ENCODE measurements around the gene WWOX.

The WWOX gene

DNA sequence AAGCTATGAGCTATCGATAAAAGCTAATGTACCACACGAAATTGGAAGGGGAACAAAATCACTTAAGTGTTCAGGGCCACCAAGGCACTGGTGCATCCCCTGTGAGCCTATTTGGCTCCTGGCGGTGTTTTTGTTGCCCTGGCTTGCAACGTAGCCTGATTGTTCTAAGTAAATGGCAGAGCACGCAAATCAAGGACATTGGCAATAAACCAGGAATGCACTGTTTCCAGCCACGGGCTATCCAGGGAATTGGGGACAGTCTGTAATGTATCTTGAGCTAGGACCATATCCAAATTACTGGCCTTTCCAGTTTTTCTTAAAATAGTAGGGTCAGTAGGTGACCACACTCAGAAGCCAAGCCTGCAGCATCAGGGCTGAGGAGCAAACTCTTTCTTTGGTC, 767.1 kb downstream of the WWOX start:
- DNase-seq (ENCODE audit: low spot score) = no peak

DNA sequence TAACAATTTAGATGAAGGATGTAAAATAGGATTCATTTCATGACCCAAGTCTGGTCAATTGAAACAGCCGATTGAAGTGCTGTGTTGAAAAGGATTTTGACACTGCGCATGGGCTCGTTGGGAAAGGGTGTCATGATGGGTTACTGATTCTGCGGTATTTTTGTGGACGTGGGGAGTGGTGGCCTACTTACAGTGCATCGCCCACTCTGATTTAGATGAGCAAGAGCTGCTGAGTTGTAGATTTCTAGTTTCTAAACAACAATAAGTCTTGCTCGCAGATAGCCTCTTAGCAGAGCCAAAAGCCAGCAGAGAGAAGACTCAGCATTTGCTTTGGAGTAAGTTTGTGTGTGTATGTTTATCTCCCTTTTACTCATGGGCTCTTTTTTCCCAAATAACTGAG, 770.0 kb downstream of the WWOX start:
- no peak for DNase-seq (ENCODE audit: low spot score)

DNA sequence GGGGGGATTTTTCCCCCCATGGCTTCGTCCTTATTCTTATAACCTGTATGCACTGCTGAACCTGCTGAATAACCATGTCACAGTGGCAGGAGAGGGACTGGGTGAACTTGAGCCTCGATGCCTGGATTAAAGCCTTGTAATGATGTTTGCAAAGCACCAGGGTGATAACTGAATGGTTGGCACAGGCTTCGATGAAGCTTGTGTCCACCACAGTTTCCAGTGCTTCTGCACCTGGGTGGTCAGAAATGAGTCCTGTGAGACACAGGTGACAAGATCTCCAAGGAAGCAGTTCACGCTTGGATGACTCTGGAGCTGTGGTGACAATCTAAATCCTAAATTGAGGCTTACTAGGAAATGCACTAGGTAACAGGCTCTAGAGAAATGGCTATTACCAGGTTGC, 771.8 kb downstream of the WWOX start:
- DNase-seq (ENCODE audit: low spot score) = no peak

DNA sequence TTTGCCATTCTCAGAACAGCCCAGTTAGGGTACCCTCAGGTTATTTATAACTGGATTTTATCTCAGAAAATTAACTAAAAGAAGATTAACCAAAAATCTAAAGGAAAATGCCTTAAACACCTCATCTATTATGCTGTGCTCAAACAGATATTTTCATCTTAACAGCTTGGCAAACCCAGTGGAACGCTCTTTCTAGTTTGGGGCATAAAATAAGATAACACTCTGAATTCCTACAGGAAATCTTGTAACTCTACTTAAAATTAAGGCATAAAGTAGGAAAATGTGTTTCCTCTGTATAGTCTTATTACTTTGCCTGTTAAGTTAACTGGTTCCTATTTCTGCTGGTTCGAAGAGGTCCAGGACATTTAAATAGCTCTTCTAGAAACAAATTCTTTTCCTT, 777.2 kb downstream of the WWOX start:
- DNase-seq (ENCODE audit: low spot score) = no peak

DNA sequence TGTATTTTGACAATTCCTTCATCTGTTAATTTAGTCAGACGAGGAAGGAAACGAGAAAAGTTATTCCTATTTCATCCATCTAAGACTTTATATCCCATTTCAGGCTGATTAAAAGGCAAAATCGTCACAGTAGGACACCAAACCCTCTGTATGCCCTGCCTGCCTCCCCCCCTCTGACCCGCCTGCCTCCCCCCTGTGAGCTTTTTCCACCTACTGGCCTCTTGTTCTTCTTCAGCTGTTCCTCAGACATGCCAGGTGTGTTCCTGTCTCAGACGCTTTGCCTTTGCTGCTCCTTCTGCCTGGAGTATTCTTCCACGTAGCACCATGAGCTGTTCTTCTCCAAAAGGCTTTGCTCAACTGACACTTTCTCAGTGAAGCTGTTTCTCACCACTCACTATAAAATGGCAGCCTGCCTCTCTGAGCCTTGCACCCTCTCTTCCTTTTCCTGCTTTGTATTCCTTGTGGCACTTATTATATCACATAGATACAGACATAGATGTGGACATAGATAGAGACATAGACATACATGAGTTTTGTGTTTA, 777.7 kb downstream of the WWOX start:
- DNase-seq (ENCODE audit: low spot score) = no peak

DNA sequence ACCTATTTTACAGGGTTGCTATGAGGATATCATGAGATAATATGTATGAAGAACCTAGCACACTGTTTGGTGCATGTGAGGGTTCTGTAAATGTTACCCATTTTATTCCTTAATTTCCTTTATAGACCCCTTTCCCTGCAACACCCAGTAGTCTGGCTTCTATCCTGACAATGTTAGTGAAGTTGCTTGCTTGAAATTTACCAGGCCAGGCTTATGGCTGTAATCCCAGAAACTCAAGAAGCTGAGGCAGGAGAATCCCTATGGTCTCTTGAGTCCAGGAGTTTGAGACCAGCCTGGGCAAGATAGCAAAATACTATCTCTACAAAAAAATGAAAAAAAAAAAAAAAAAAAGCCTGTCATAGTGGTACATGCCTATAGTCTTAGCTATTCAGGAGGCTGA, 779.1 kb downstream of the WWOX start:
- DNase-seq (ENCODE audit: low spot score) = no peak

DNA sequence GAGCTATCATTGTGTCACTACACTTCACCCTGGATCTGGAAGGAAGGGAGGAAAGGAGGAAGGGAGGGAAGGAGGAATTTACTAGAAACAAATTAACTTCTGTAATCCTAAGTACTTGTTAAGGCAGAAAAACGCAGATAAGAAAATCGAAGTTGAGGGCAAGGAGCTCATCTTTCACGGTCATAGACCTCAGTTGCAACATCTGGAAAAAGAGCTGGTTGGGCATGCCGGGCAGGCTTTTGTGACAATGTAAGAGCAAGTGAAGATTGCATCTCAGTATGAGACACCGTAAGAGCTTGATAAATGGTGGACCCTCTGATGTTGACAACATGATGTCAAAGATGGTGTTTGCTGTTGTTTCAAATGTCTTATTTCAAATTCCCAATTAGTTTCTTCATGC, 779.6 kb downstream of the WWOX start:
- DNase-seq (ENCODE audit: low spot score) = no peak

DNA sequence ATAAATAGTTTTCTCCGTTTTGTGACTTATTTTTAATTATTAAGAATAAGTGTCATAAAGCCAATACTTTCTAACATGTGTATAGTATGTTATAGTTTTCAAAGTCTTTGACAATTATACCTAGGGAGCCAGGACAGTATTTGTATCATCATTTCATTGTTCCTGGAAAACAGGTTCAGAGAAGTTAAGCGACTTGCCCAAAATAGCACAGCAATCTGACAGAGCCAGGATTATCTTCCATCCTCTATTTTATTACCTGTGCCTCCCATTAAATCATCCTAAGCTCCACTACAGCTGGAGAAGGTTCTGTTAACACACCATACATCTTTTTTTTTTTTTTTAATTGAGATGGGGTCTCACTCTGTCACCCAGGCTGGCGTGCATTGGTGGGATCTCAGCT, 782.7 kb downstream of the WWOX start:
- no peak for DNase-seq (ENCODE audit: low spot score)

DNA sequence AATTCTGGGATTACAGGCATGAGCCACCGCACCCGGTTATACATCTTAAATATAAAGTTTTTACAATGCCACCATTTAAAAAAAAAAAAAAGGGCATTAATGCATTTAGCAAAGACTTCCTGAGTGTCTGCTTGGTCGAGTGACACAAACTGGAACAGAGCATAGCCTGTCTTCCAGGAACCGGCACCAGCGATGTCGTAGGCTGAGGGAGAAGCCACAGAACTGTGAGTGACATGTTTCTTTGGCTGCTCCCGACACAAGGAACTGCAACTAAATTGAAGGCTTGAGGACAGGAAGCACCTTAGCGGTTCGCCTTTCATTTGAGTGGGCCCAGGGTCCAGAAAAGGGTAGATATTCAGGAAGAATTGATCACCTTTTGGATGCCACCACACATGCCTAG, 783.3 kb downstream of the WWOX start:
- no peak for DNase-seq (ENCODE audit: low spot score)

DNA sequence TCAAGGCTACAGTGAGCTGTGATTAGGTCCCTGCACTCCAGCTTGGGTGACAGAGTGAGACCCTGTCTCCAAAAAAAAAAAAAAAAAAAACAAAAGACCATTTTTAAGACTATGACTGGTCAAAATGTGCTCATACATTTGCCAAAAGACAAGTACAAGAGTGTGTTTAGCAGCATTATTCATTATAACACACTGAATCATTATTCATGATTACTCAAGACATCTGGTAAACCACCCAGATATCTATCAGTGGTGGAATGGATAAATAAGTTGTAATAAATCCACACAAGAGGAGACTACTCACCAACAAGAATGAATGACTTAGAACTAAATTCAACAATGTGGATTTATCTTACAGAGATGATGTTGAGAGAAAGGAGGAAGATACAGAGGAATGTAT, 784.8 kb downstream of the WWOX start:
- DNase-seq (ENCODE audit: low spot score) = no peak

DNA sequence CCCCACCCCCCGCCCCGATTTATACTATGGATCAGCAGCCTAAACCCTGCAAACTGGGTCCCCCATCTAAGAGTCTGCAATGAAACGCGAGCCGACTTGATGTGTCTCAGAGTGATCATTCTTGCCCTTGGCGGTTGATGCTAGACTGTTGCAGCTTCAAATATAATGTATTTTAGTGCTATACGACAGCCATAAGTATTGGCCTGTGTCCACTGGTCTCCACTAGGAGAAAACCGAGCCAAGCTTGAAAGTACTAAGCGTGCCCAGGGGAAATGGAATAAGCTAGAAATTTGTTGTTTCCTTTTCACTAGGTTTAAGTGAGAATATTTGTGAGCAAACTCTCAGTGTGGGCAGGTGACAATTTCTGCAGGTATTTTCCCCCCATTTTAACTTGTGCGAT, 789.9 kb downstream of the WWOX start:
- no peak for DNase-seq (ENCODE audit: low spot score)

DNA sequence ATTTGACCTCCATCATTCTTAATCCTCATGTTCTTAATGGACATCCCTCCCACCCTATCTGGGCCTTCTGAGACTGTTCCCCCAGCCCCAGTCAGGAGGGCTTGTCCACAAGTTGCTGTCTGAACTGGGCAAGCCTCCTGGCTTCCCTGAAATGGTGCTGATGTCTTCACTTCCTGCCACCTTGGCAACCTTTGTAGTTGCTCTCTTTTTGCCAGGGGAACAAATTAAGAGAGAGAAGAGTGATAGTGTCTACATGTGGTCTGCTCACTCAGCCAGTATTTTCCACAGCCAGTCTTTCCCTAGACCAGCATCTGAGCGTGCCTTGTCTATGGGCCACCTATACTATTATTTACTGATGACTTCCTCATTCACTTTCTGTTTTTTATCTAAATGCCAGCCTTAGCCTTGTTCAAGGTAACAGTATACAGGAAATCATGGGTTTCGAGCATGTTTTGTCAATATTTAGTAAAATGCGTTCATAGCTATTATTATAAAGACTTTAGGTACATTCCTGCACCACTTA, 791.0 kb downstream of the WWOX start:
- DNase-seq (ENCODE audit: low spot score) = no peak

DNA sequence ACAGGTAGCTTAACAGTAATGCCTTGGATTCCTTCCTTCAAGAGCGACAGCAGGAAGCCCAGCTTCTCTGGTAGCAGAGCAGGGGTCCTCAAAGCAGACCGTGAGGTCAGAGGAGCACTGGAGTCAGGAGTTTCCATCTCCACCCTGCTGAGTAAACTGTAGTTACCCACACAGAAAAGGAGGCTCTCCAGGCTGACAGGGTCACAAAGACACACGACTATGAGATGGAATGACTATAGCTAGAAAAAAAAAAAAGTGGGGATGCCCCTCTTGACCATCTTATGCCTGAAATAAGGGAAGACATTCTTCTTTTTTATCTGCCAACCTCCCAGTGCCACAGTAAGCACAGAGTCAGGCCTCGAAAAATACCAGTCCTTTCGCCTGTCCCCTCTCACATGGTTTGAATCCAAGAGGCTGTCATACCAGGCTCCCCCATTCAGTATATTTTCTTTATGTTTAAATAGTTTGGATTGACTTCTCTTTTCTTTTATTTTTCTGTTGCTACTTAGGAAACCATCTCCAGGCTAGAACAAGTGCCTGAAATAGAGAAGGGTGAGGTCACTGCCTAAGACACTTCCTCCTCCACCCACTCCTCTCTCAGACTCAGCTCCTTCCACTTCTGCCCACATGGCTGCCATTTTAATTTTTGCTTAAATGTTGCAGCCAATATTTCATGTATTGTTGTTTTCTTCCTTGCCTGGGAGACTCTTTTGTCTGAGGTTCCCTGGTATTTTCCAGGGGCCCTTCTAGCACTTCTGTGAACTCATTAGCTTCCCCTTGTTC, 793.7 kb downstream of the WWOX start:
- no peak for DNase-seq (ENCODE audit: low spot score)

DNA sequence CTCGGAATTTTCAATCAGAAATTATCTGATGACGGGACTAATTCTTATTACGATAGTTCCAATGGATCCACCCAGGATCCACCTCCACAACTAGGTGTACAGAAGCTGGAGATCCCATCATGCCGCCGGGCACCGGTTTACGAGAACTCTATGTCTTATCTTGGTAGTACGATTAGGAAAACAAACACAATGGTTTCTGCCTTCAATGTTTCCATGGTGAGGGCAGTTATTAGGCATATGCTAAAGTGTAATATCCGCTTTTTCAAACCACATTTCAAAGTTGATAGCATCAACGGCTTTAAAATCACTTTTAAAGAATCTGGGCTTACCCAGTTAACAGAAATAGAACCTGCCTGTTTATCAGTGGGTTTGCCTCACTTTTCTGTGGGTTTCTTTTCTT, 795.4 kb downstream of the WWOX start:
- DNase-seq (ENCODE audit: low spot score) = no peak

DNA sequence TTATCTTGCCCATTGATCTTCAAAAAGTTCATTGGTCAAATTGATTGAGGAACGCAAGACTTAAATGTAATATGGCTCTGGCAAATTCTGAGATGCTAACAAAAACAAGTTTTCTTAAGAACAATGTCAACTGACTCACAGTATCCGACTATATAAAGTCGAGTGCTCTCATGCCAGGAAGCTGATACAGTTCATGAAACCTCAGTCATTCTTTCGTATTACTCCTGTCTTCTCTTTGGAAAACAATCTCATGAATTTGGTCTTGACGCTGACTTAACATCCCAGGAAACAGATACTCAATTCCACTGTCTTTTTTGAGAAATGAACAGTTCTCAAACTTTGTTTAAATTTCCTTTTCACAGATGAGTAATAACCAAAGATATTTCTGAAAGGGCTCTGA, 796.2 kb downstream of the WWOX start:
- no peak for DNase-seq (ENCODE audit: low spot score)

DNA sequence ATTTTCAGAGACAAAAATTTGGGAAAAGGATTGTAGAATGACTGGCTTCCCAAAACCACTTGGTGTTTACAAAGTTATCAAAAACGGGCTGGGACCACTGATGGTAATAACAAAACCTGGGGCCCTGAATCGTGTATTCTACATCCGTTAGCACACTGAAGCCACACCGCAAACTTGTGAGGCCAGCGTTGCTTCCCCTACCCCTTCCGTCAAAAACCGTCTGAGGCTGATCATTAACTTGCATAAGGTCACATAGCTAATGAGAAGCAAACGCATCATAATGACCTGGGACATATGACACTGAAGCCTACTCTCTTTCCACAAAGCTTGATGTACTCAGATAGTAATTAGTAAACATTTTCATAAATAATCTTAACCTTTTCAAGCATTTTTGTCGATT, 796.8 kb downstream of the WWOX start:
- no peak for DNase-seq (ENCODE audit: low spot score)

DNA sequence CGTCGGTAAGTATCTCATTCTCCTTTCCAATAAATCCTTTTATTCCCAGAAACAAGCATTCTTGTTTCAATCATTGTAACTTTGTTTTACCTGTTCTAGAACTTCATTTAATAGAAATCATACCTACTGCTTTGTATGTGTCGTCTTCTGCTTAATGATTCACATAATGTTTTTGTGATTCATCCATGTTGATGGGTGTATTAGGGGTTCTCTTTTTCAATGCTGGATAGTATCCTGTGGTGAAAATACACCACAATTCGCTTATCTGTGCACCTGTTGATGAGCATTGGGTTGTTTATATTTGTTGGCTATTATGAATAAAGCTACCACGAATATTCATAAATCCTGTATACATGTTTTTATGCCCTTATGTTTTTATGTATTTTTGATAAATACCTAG, 797.8 kb downstream of the WWOX start:
- DNase-seq (ENCODE audit: low spot score) = no peak

DNA sequence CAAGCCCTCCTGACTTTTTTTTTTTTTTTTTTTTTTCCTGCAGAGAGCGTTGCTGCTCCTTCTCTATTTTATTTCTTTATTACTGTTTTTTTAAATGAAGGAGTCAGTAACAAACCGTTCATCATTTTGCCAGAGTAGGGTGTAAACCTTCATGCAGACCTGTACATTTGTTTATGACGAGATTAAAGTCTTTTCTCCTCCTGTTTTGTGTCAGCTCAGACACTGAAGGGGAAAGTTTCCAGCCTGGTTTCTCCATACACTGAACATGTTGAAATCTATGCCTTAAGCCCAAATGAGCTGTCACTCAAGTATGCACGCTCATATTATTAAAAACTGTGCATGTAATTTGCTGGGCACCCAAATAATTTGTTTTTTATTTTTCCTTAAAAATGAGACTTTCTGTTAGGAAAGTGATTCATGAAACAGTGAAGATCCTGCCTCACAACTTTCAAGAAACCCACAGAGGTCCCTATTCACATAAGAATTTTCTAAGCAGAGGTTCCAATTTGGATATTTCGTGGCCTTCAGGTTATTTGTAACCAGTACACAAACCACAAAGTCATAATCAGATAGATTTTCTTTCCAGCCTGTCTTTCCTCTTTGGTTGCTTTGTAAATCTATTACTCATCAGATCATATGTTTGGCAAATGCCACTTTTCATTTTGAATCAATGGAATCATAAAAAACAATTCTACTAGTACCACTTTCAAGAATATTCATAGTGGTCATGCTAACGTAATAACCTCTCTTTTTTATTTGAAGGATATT, 800.8 kb downstream of the WWOX start:
- DNase-seq (ENCODE audit: low spot score) = no peak

DNA sequence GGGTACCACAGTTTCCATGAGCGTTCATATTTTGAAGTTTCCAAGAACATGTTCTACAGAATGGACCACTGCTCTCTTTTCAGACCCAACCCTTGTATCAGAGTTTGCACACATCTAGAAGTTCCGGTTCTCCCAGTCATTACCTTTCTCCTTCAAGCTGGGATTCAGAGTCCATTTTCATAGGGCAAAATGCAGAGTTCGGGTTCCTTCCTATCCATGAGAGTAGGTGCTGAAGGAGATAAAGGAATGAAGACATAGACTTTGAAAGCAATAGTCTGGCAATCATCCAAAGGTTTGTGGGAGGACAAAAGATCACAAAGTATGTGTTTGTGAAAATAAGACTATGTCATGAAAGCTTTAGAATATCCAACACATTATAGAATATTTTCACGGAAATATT, 801.5 kb downstream of the WWOX start:
- no peak for DNase-seq (ENCODE audit: low spot score)

DNA sequence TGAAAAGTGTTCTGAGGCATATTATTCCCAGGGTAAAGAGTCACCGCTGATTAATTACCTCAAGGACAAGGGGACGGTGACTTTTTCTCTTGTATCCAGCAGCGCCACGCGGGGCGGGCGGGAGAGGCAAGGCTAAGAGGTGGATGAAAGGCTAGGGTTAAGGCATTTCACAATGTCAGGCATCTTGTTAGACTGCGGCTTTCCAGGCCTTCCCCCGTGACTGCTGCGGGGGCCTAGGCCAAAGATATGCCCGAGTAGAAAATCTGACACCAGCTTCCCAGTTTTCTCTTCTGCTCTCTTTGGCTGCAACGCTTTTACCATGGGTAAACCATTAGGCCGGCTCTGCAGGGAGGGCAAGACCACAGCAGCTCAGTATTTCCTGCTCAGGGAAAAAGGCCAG, 802.9 kb downstream of the WWOX start:
- DNase-seq (ENCODE audit: low spot score) = no peak

DNA sequence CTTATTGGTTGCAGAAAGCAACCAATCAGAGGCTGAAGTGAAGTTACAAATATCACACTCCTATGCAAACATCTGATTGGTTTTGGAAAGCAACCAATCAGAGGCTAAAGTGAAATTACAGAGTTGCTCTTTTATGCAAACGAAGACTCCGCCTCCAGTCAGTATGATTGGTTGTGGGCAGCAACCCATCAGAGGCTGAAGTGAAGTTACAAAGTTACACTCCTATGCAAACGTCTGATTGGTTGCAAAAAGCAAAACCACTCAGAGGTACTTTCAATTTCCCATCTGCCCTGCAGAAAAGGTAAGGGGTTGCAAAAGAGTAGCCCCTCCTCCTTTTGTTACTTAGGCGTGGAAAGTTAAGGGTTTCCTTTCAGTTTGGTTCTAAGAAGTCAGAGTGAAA, 803.8 kb downstream of the WWOX start:
- no peak for DNase-seq (ENCODE audit: low spot score)

DNA sequence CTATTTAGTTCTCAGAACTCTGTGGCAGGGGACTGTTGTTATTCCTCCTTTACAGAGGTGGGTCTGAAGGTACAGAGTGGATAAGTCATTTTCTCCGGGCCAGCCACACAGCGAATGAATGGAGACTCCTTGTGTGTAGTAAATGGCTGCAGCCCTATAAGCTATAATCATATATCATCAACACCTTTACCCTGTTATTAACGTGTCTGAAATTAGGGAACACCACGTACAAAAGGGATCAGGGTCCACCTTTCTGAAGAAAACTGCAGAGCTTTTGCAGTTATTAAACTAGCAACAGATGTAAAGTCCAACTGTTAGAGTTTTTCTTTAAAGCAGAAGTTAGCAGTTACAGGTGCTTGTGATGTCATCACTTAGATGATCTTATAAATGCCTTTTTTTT, 804.4 kb downstream of the WWOX start:
- DNase-seq (ENCODE audit: low spot score) = no peak

DNA sequence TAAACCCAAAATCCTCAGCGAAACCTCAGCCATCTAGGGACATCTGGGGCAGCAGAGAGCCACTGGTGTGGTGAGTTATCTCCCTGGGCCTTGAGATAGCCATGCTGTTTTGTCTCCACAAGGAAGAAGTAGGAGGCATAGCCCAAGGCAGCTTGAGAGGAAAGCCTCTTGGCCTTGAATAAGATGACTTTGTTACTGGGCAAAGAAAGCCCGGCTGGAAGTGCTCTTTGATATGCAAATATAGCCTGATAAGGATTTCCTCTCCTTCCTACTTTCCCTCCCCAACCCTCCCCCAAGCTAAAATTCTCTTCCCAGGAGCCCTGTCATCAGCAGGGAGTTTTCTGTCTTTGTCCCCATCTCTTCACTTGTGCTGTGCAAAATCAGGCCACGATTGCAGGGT, 806.7 kb downstream of the WWOX start:
- no peak for DNase-seq (ENCODE audit: low spot score)

All from ecto neural progenitor cell (in vitro differentiated cells).